GM23248 (cell line): ENCODE data around the gene CDHR5. TPM values are rescaled to one million over a fixed set of nuclear protein-coding genes. Genes with fewer than 3 reads are reported as not detected.
A peak's percentile ranks its signal among the peaks of the same experiment; 100 is the strongest.
"Not testable (repeated sequence)": the region's sequence is repeated elsewhere in the genome, so short reads cannot be mapped to it uniquely, and the experiment has no call there.

Source experiments
- DNase-seq: peaks from one replicate; pipeline ENCODE4 v3.0.0-alpha.2; 2015
- H2AFZ ChIP-seq: fragments of 200-600 bp; sonication (generic); 2 replicates; pipeline ENCODE4 v1.6.1; 2016; ENCODE audit warnings: antibody characterized with exemption
- H3F3A ChIP-seq: fragments of 200-600 bp; sonication (generic); 2 replicates; pipeline ENCODE4 v1.6.1; 2016; ENCODE audit warnings: mild to moderate bottlenecking, antibody characterized with exemption, mixed run types; ENCODE audit not compliant: insufficient read depth
- H3K27ac ChIP-seq: fragments of 200-600 bp; sonication (generic); 2 replicates; pipeline ENCODE4 v1.5.1; 2016; ENCODE audit warnings: mild to moderate bottlenecking
- H3K27me3 ChIP-seq: fragments of 200-600 bp; sonication (generic); replicated peaks from 2 replicates; pipeline ENCODE4 v1.6.1; 2016; ENCODE audit warnings: mild to moderate bottlenecking; ENCODE audit not compliant: insufficient read depth
- H3K36me3 ChIP-seq: fragments of 200-600 bp; sonication (generic); 2 replicates; pipeline ENCODE4 v1.6.1; 2016; ENCODE audit warnings: low read depth, mild to moderate bottlenecking
- H3K4me1 ChIP-seq: fragments of 200-600 bp; sonication (generic); 2 replicates; pipeline ENCODE4 v1.6.1; 2016; ENCODE audit warnings: mild to moderate bottlenecking; ENCODE audit not compliant: insufficient read depth
- H3K4me2 ChIP-seq: fragments of 200-600 bp; sonication (generic); one replicate; pipeline ENCODE4 v1.6.1; 2016; ENCODE audit warnings: mild to moderate bottlenecking; ENCODE audit not compliant: unreplicated experiment
- H3K4me3 ChIP-seq: fragments of 200-600 bp; sonication (generic); 2 replicates; pipeline ENCODE4 v1.5.1; 2016; ENCODE audit warnings: mild to moderate bottlenecking
- H3K79me2 ChIP-seq: fragments of 200-600 bp; sonication (generic); 2 replicates; pipeline ENCODE4 v1.6.1; 2016; ENCODE audit warnings: mild to moderate bottlenecking; ENCODE audit not compliant: insufficient read depth
- H3K9ac ChIP-seq: fragments of 200-600 bp; sonication (generic); 2 replicates; pipeline ENCODE4 v1.6.1; 2016; ENCODE audit warnings: mild to moderate bottlenecking
- H3K9me2 ChIP-seq: fragments of 200-600 bp; sonication (generic); 2 replicates; pipeline ENCODE4 v1.6.1; 2016; ENCODE audit warnings: mixed run types, mild to moderate bottlenecking, moderate library complexity; ENCODE audit not compliant: insufficient read depth
- H3K9me3 ChIP-seq: fragments of 200-600 bp; sonication (generic); one replicate; pipeline ENCODE4 v1.6.1; 2017; ENCODE audit warnings: low read depth
- H4K20me1 ChIP-seq: fragments of 200-600 bp; sonication (generic); 2 replicates; pipeline ENCODE4 v1.6.0; 2016; ENCODE audit not compliant: insufficient read depth
- EZH2 ChIP-seq: fragments of 200-600 bp; sonication (generic); IDR thresholded peaks from 2 replicates; pipeline ENCODE4 v1.6.1; 2018; ENCODE audit warnings: antibody characterized with exemption, mild to moderate bottlenecking; ENCODE audit not compliant: insufficient read depth, poor library complexity, severe bottlenecking
- EZH2phosphoT487 ChIP-seq: fragments of 200-600 bp; sonication (generic); IDR thresholded peaks from 2 replicates; pipeline ENCODE4 v1.6.1; 2018; ENCODE audit warnings: antibody characterized with exemption, moderate library complexity, mild to moderate bottlenecking, low read depth; ENCODE audit not compliant: insufficient read depth
- WGBS, 2 experiments: methylation state at CpG; one replicate each; pipeline ENCODE4 v1.1.6; 2015 to 2017; ENCODE audit warnings: low lambda C conversion rate in 2 of 2, low coverage in 1 of 2; ENCODE audit errors: missing lambda C conversion rate in 2 of 2; 5-methylcytosine and 5-hydroxymethylcytosine counted together
- in situ Hi-C: fragments of 300-500 bp; cut with MboI; formaldehyde crosslinking; loops from 2 replicates; pipeline ENCODE4 v1.15.0; 2020
- polyA plus RNA-seq: library from polyadenylated mRNA; unstranded; fragments of >200 nt; fragmentation: Nextera tagmentation; extraction: Ambion mirVana; gene quantifications from 2 replicates; pipeline ENCODE4 v1.2.1, GENCODE V29; 2016
- total RNA-seq: library from RNA; depleted of rRNA; stranded (reverse); fragments of >200 nt; shearing (Covaris generic); gene quantifications from 2 replicates; pipeline ENCODE4 v1.2.3, GENCODE V29; 2014

CDHR5 gene
- total and polyA plus RNA-seq, 2 experiments from 2014 or later = not detected

- 1 to 2% methylated on average over 71 to 73 of the region's 81 CpGs for WGBS, 2 experiments
- H3K27ac ChIP-seq = no peak overlapping the region
- peak overlapping the region; percentile 82 for H3K4me3 ChIP-seq
- no peak for TF ChIP-seq EZH2
- TF ChIP-seq EZH2phosphoT487 = no peak
- peak overlapping the region; percentile 81 for H2AFZ ChIP-seq
- in situ Hi-C loops = no loop called here
- no peaks in the 10 kb centered on the region for H3K9me2 ChIP-seq
- peaks cover 10% of the 10 kb centered on the region for H3F3A ChIP-seq
- no peaks in the 10 kb centered on the region for H3K36me3 ChIP-seq
- H4K20me1 ChIP-seq = peaks cover 15% of the 10 kb centered on the region; the same call in 1 of the 2 replicates
- no peaks in the 10 kb centered on the region for H3K27me3 ChIP-seq
- H3K9me3 ChIP-seq = no peaks in the 10 kb centered on the region
- H3K9ac ChIP-seq = peak overlapping the region; percentile 70
- peaks cover 23% of the 10 kb centered on the region for H3K4me1 ChIP-seq
- peaks cover 38% of the 10 kb centered on the region for H3K79me2 ChIP-seq
- H3K4me2 ChIP-seq = peak overlapping the region; percentile 88
- peak; percentile 80 for DNase-seq
These were observed 49.3 kb downstream of the CDHR5 start for GRCh38 chr11:575313-575995.

GRCh38 chr11:574632-575312 lies 50.0 kb downstream of the CDHR5 start:
- Histone ChIP-seq H3K27me3 (no peaks in the 10 kb centered on the region), H3K27ac (no peak overlapping the region), H3K4me3 (peak overlapping the region; percentile 82), H4K20me1 (peaks cover 9% of the 10 kb centered on the region; the same call in 1 of the 2 replicates), H3K9ac (peak overlapping the region; percentile 70), H3K4me2 (peak overlapping the region; percentile 88), H3K9me3 (no peaks in the 10 kb centered on the region), H2AFZ (peak overlapping the region; percentile 81), H3F3A (peaks cover 10% of the 10 kb centered on the region), H3K9me2 (no peaks in the 10 kb centered on the region), H3K79me2 (peaks cover 31% of the 10 kb centered on the region), H3K4me1 (peaks cover 23% of the 10 kb centered on the region), H3K36me3 (no peaks in the 10 kb centered on the region)
- TF ChIP-seq EZH2phosphoT487 (no peak), EZH2 (no peak)
- WGBS, 2 experiments = 30 to 33% methylated on average over 20 to 25 of the region's 25 CpGs
- peak; percentile 65 for DNase-seq
- in situ Hi-C loops = no loop called here

GRCh38 chr11:574031-574570 lies 50.7 kb downstream of the CDHR5 start:
- H3K9ac ChIP-seq, H3K27ac ChIP-seq, in situ Hi-C loops, H3K9me2 ChIP-seq, H2AFZ ChIP-seq, H4K20me1 ChIP-seq, H3K27me3 ChIP-seq, H3K9me3 ChIP-seq, DNase-seq, H3K36me3 ChIP-seq: not testable (repeated sequence)
- peaks cover 23% of the 10 kb centered on the region for H3K4me1 ChIP-seq
- H3K79me2 ChIP-seq = peaks cover 24% of the 10 kb centered on the region
- WGBS, 2 experiments = 43 to 44% methylated on average over 14 of the region's 14 CpGs
- H3K4me2 ChIP-seq = peak overlapping the region; percentile 8
- peaks cover 10% of the 10 kb centered on the region for H3F3A ChIP-seq
- H3K4me3 ChIP-seq = 0 out of 2 replicates have a peak overlapping the region, but pooled peaks have one; percentile 5

- no peak overlapping the region for H2AFZ ChIP-seq
- no peak overlapping the region for H3K4me3 ChIP-seq
- no peak for TF ChIP-seq EZH2phosphoT487
- TF ChIP-seq EZH2 = no peak
- H3K9me3 ChIP-seq = no peaks in the 10 kb centered on the region
- no peak for DNase-seq
- H3K4me1 ChIP-seq = peaks cover 16% of the 10 kb centered on the region
- WGBS, 2 experiments = 93 to 94% methylated on average over 16 of the region's 16 CpGs
- no peak overlapping the region for H3K9ac ChIP-seq
- H3K27me3 ChIP-seq = no peaks in the 10 kb centered on the region
- in situ Hi-C loops = no loop called here
- H3K9me2 ChIP-seq = no peaks in the 10 kb centered on the region
- H4K20me1 ChIP-seq = no peaks in the 10 kb centered on the region
- peaks cover 10% of the 10 kb centered on the region for H3F3A ChIP-seq
- H3K36me3 ChIP-seq = no peaks in the 10 kb centered on the region
- peaks cover 16% of the 10 kb centered on the region for H3K79me2 ChIP-seq
- H3K27ac ChIP-seq = no peak overlapping the region
- H3K4me2 ChIP-seq = no peak overlapping the region
These were observed 51.5 kb downstream of the CDHR5 start for GRCh38 chr11:573146-573759.
